ENCODE results near the gene PSMD8. TPM values are rescaled to one million over a fixed set of nuclear protein-coding genes. Genes with fewer than 3 reads are reported as not detected.

PSMD8 gene
- total RNA-seq, 1 donor from 2014 or later: 134 TPM

- H3K27ac Mint-ChIP-seq: no peak overlapping the region
- DNase-seq (no peak), ATAC-seq (ENCODE audit: low read depth) (no peak)
- no peaks in the 10 kb centered on the region for H3K27me3 Mint-ChIP-seq
- H3K4me1 Mint-ChIP-seq: peaks cover 33% of the 10 kb centered on the region
- ChIA-PET POLR2A (interaction anchor here (0.5 to 1.7 kb wide), 2 partner anchors 18 to 221 kb away, joined by 4 to 5 read pairs; partner anchors contain the start of gene FAM98C), CTCF (no interaction called here)
- H3K9me3 Mint-ChIP-seq: no peaks in the 10 kb centered on the region
- no peak overlapping the region for H3K4me3 Mint-ChIP-seq
- intact Hi-C loops (cut with micrococcal nuclease): no loop called here
- TF ChIP-seq CTCF (IDR thresholded peaks at IDR 0.05): no peak
- no peaks in the 10 kb centered on the region for H3K36me3 Mint-ChIP-seq (ENCODE audit: low read depth)
Measured at GRCh38 chr19:38420935-38421334, 46.6 kb downstream of the PSMD8 start.

GRCh38 chr19:38421856-38422255, 47.5 kb downstream of the PSMD8 start:
- TF ChIP-seq CTCF (IDR thresholded peaks at IDR 0.05): no peak

GRCh38 chr19:38422438-38422837, 48.1 kb downstream of the PSMD8 start:
- intact Hi-C loops (cut with micrococcal nuclease): no loop called here
- POLR2A ChIA-PET: no interaction called here
- H3K9me3 Mint-ChIP-seq: no peaks in the 10 kb centered on the region
- H3K27me3 Mint-ChIP-seq: no peaks in the 10 kb centered on the region
- TF ChIP-seq CTCF (IDR thresholded peaks at IDR 0.05): no peak
- no peak for ATAC-seq (ENCODE audit: low read depth)
- H3K36me3 Mint-ChIP-seq (ENCODE audit: low read depth): no peaks in the 10 kb centered on the region
- H3K4me3 Mint-ChIP-seq: no peak overlapping the region
- DNase-seq: no peak
- no peak overlapping the region for H3K27ac Mint-ChIP-seq
- peaks cover 39% of the 10 kb centered on the region for H3K4me1 Mint-ChIP-seq
- CTCF ChIA-PET: no interaction called here

More at GRCh38 chr19:38421856-38422255, 47.5 kb downstream of the PSMD8 start:
- ATAC-seq (ENCODE audit: low read depth): no peak
- Mint-ChIP-seq H3K4me3 (no peak overlapping the region), H3K27me3 (no peaks in the 10 kb centered on the region), H3K4me1 (peaks cover 39% of the 10 kb centered on the region), H3K36me3 (ENCODE audit: low read depth) (no peaks in the 10 kb centered on the region), H3K27ac (no peak overlapping the region), H3K9me3 (no peaks in the 10 kb centered on the region)
- ChIA-PET CTCF (no interaction called here), POLR2A (no interaction called here)
- no peak for DNase-seq
- intact Hi-C loops (cut with micrococcal nuclease): no loop called here

- no peaks in the 10 kb centered on the region for H3K36me3 Mint-ChIP-seq (ENCODE audit: low read depth)
- H3K4me1 Mint-ChIP-seq: peaks cover 34% of the 10 kb centered on the region
- no peak overlapping the region for H3K4me3 Mint-ChIP-seq
- CTCF ChIA-PET: interaction anchor here (3.8 kb wide), 1 partner anchor 20 kb away, joined by 29 read pairs; the partner anchor contains the start of gene FAM98C
- POLR2A ChIA-PET: interaction anchor here (0.7 to 1.7 kb wide), 3 partner anchors 15 to 508 kb away, joined by 3 to 6 read pairs (median 4); partner anchors contain the start of gene FAM98C
- intact Hi-C loops (cut with micrococcal nuclease): no loop called here
- no peaks in the 10 kb centered on the region for H3K27me3 Mint-ChIP-seq
- no peak for ATAC-seq (ENCODE audit: low read depth)
- no peaks in the 10 kb centered on the region for H3K9me3 Mint-ChIP-seq
- H3K27ac Mint-ChIP-seq: no peak overlapping the region
- no peak for DNase-seq
- no peak for TF ChIP-seq CTCF (IDR thresholded peaks at IDR 0.05)
Measured at GRCh38 chr19:38424272-38424671, 49.9 kb downstream of the PSMD8 start.

GRCh38 chr19:38425222-38425809, 50.9 kb downstream of the PSMD8 start:
- TF ChIP-seq CTCF (IDR thresholded peaks at IDR 0.05): no peak
- Mint-ChIP-seq H3K4me1 (peaks cover 39% of the 10 kb centered on the region), H3K27ac (no peak overlapping the region), H3K27me3 (no peaks in the 10 kb centered on the region), H3K9me3 (no peaks in the 10 kb centered on the region), H3K4me3 (peak overlapping the region; percentile 74), H3K36me3 (ENCODE audit: low read depth) (no peaks in the 10 kb centered on the region)
- POLR2A ChIA-PET: interaction anchor here (0.6 to 4.2 kb wide), 9 partner anchors 8 to 509 kb away, joined by 3 to 31 read pairs (median 4); partner anchors contain the start of genes ACTN4, EIF3K, FAM98C and MAP4K1
- intact Hi-C loops (cut with micrococcal nuclease): loop anchor here (5.0 kb wide), 1 partner anchor 67 kb away; no protein-coding TSS in a partner anchor
- CTCF ChIA-PET: interaction anchor here (0.6 to 3.8 kb wide), 2 partner anchors 21 to 190 kb away, joined by 3 to 29 read pairs; partner anchors contain the start of gene FAM98C
- ATAC-seq (ENCODE audit: low read depth) (no peak), DNase-seq (no peak)
